ENCODE data around the gene TSSK6.

TSSK6 gene

GRCh38 chr19:19464339-19465098 lies 50.8 kb downstream of the TSSK6 start:
- no peak for DNase-seq (ENCODE audit: low read depth in 2 of 2)

Measured in fibroblast of skin of left biceps (primary cell).